ENCODE results near the gene EGLN1. TPM values are rescaled to one million over a fixed set of nuclear protein-coding genes. Genes with fewer than 3 reads are reported as not detected.

The EGLN1 gene
- total RNA-seq, 1 donor from 2014 or later = 19.9 TPM

- peaks cover 3% of the 10 kb centered on the region for H3K4me1 Mint-ChIP-seq (ENCODE audit: low read depth)
- H3K27me3 Mint-ChIP-seq = no peaks in the 10 kb centered on the region
- no peak overlapping the region for H3K27ac Mint-ChIP-seq
- H3K36me3 Mint-ChIP-seq (ENCODE audit: insufficient read depth) = no peaks in the 10 kb centered on the region
- no peak overlapping the region for H3K4me3 Mint-ChIP-seq (ENCODE audit: low read depth)
- no peak for TF ChIP-seq CTCF (IDR thresholded peaks at IDR 0.05; ENCODE audit: unreplicated experiment)
- no peak for DNase-seq (ENCODE audit: low spot score, unreplicated experiment)
- no peaks in the 10 kb centered on the region for H3K9me3 Mint-ChIP-seq (ENCODE audit: low read depth)
Measured at GRCh38 chr1:231326248-231326647, 95.8 kb downstream of the EGLN1 start.

GRCh38 chr1:231324660-231325059, 97.4 kb downstream of the EGLN1 start:
- no peak for DNase-seq (ENCODE audit: low spot score, unreplicated experiment)
- Mint-ChIP-seq H3K27me3 (no peaks in the 10 kb centered on the region), H3K36me3 (ENCODE audit: insufficient read depth) (no peaks in the 10 kb centered on the region), H3K4me1 (ENCODE audit: low read depth) (peaks cover 3% of the 10 kb centered on the region), H3K27ac (no peak overlapping the region), H3K4me3 (ENCODE audit: low read depth) (no peak overlapping the region), H3K9me3 (ENCODE audit: low read depth) (no peaks in the 10 kb centered on the region)
- no peak for TF ChIP-seq CTCF (IDR thresholded peaks at IDR 0.05; ENCODE audit: unreplicated experiment)

- TF ChIP-seq CTCF (IDR thresholded peaks at IDR 0.05; ENCODE audit: unreplicated experiment) = no peak
- Mint-ChIP-seq H3K9me3 (ENCODE audit: low read depth) (no peaks in the 10 kb centered on the region), H3K36me3 (ENCODE audit: insufficient read depth) (no peaks in the 10 kb centered on the region), H3K4me3 (ENCODE audit: low read depth) (no peak overlapping the region), H3K4me1 (ENCODE audit: low read depth) (peaks cover 3% of the 10 kb centered on the region), H3K27ac (no peak overlapping the region), H3K27me3 (no peaks in the 10 kb centered on the region)
- no peak for DNase-seq (ENCODE audit: low spot score, unreplicated experiment)
Measured at GRCh38 chr1:231322880-231323530, 99.1 kb downstream of the EGLN1 start.

- Mint-ChIP-seq H3K36me3 (ENCODE audit: insufficient read depth) (no peaks in the 10 kb centered on the region), H3K4me1 (ENCODE audit: low read depth) (no peaks in the 10 kb centered on the region), H3K9me3 (ENCODE audit: low read depth) (no peaks in the 10 kb centered on the region), H3K4me3 (ENCODE audit: low read depth) (no peak overlapping the region), H3K27ac (no peak overlapping the region), H3K27me3 (no peaks in the 10 kb centered on the region)
- TF ChIP-seq CTCF (IDR thresholded peaks at IDR 0.05; ENCODE audit: unreplicated experiment) = no peak
- no peak for DNase-seq (ENCODE audit: low spot score, unreplicated experiment)
Measured at GRCh38 chr1:231319080-231319479, 103.0 kb downstream of the EGLN1 start.

- TF ChIP-seq CTCF (IDR thresholded peaks at IDR 0.05; ENCODE audit: unreplicated experiment) = no peak
- no peaks in the 10 kb centered on the region for H3K27me3 Mint-ChIP-seq
- no peaks in the 10 kb centered on the region for H3K9me3 Mint-ChIP-seq (ENCODE audit: low read depth)
- no peaks in the 10 kb centered on the region for H3K36me3 Mint-ChIP-seq (ENCODE audit: insufficient read depth)
- no peak for DNase-seq (ENCODE audit: low spot score, unreplicated experiment)
- H3K4me1 Mint-ChIP-seq (ENCODE audit: low read depth) = no peaks in the 10 kb centered on the region
- H3K4me3 Mint-ChIP-seq (ENCODE audit: low read depth) = no peak overlapping the region
- H3K27ac Mint-ChIP-seq = no peak overlapping the region
Measured at GRCh38 chr1:231318568-231318967, 103.5 kb downstream of the EGLN1 start.

Data from progenitor cell of endocrine pancreas (in vitro differentiated cells).